Measurements from ENCODE around the gene MRPL43. TPM values are rescaled to one million over a fixed set of nuclear protein-coding genes. Genes with fewer than 3 reads are reported as not detected.

MRPL43 gene
- total RNA-seq, 2 experiments from 2014 or later: 55.1 to 57.1 TPM

GRCh38 chr10:101003639-101004206, 16.4 kb upstream of the MRPL43 start:
- POLR2A ChIA-PET: no interaction called here
- peaks cover 3% of the 10 kb centered on the region for H3K4me1 Mint-ChIP-seq
- no peaks in the 10 kb centered on the region for H3K27me3 Mint-ChIP-seq
- no peak overlapping the region for H3K4me3 Mint-ChIP-seq
- ATAC-seq (ENCODE audit: low read depth) (no peak), DNase-seq (no peak)
- peaks cover 3% of the 10 kb centered on the region for H3K36me3 Mint-ChIP-seq
- no peak overlapping the region for H3K27ac Mint-ChIP-seq
- no peaks in the 10 kb centered on the region for H3K9me3 Mint-ChIP-seq

- Mint-ChIP-seq H3K27ac (no peak overlapping the region), H3K4me1 (peaks cover 10% of the 10 kb centered on the region), H3K9me3 (no peaks in the 10 kb centered on the region), H3K27me3 (no peaks in the 10 kb centered on the region), H3K36me3 (peaks cover 3% of the 10 kb centered on the region), H3K4me3 (no peak overlapping the region)
- POLR2A ChIA-PET: no interaction called here
- DNase-seq: no peak
- ATAC-seq (ENCODE audit: low read depth): no peak
Observed at GRCh38 chr10:101002456-101002855, 15.2 kb upstream of the MRPL43 start.

GRCh38 chr10:101001659-101002035, 14.3 kb upstream of the MRPL43 start:
- POLR2A ChIA-PET: no interaction called here

GRCh38 chr10:101000915-101001658, 13.8 kb upstream of the MRPL43 start:
- H3K36me3 Mint-ChIP-seq: peaks cover 3% of the 10 kb centered on the region
- DNase-seq (no peak), ATAC-seq (ENCODE audit: low read depth) (no peak)
- no peaks in the 10 kb centered on the region for H3K27me3 Mint-ChIP-seq
- H3K9me3 Mint-ChIP-seq: no peaks in the 10 kb centered on the region
- POLR2A ChIA-PET: no interaction called here
- H3K27ac Mint-ChIP-seq: peak overlapping the region; percentile 22
- H3K4me1 Mint-ChIP-seq: peaks cover 17% of the 10 kb centered on the region
- H3K4me3 Mint-ChIP-seq: peak overlapping the region; percentile 52

More at GRCh38 chr10:101001659-101002035, 14.3 kb upstream of the MRPL43 start:
- H3K4me3 Mint-ChIP-seq: no peak overlapping the region
- H3K27me3 Mint-ChIP-seq: no peaks in the 10 kb centered on the region
- peaks cover 11% of the 10 kb centered on the region for H3K4me1 Mint-ChIP-seq
- H3K9me3 Mint-ChIP-seq: no peaks in the 10 kb centered on the region
- DNase-seq (no peak), ATAC-seq (ENCODE audit: low read depth) (no peak)
- peaks cover 3% of the 10 kb centered on the region for H3K36me3 Mint-ChIP-seq
- H3K27ac Mint-ChIP-seq: no peak overlapping the region

- DNase-seq: no peak
- ATAC-seq (ENCODE audit: low read depth): no peak
- H3K9me3 Mint-ChIP-seq: no peaks in the 10 kb centered on the region
- H3K4me3 Mint-ChIP-seq: peak overlapping the region; percentile 72
- H3K27ac Mint-ChIP-seq: peak overlapping the region; percentile 4
- H3K27me3 Mint-ChIP-seq: no peaks in the 10 kb centered on the region
- H3K4me1 Mint-ChIP-seq: peaks cover 19% of the 10 kb centered on the region
- POLR2A ChIA-PET: no interaction called here
- H3K36me3 Mint-ChIP-seq: peaks cover 3% of the 10 kb centered on the region
Observed at GRCh38 chr10:101000127-101000914, 13.0 kb upstream of the MRPL43 start.

- Mint-ChIP-seq H3K27ac (peak within 1 kb of the TSS; percentile 94), H3K4me3 (peak within 1 kb of the TSS; percentile 88), H3K36me3 (peaks cover 3% of the 10 kb centered on the region), H3K9me3 (no peaks in the 10 kb centered on the region), H3K4me1 (peaks cover 19% of the 10 kb centered on the region), H3K27me3 (no peaks in the 10 kb centered on the region)
- ATAC-seq (ENCODE audit: low read depth): no peak
- POLR2A ChIA-PET: interaction anchor here (3.8 kb wide), 1 partner anchor 13 kb away, joined by 36 read pairs; the partner anchor contains the start of genes MRPL43 and TWNK
- DNase-seq: no peak
Observed at GRCh38 chr10:100999742-101000126, 12.4 kb upstream of the MRPL43 start, which contains the start of gene LZTS2. Gene LZTS2 (plus strand): TSS chr10:100999808. CDS start chr10:101002539, 2,731 bp downstream.

- H3K4me1 Mint-ChIP-seq: peaks cover 19% of the 10 kb centered on the region
- peak; percentile 61 for ATAC-seq (ENCODE audit: low read depth)
- H3K9me3 Mint-ChIP-seq: no peaks in the 10 kb centered on the region
- H3K4me3 Mint-ChIP-seq: peak overlapping the region; percentile 88
- POLR2A ChIA-PET: interaction anchor here (1.1 to 3.8 kb wide), 2 partner anchors 12 to 19 kb away, joined by 6 to 36 read pairs; partner anchors contain the start of genes MRPL43 and TWNK
- peaks cover 3% of the 10 kb centered on the region for H3K36me3 Mint-ChIP-seq
- H3K27me3 Mint-ChIP-seq: no peaks in the 10 kb centered on the region
- DNase-seq: peak; percentile 92
- H3K27ac Mint-ChIP-seq: peak overlapping the region; percentile 94
Observed at GRCh38 chr10:100998991-100999741, 11.9 kb upstream of the MRPL43 start.

- Mint-ChIP-seq H3K27me3 (no peaks in the 10 kb centered on the region), H3K9me3 (no peaks in the 10 kb centered on the region), H3K4me1 (peaks cover 19% of the 10 kb centered on the region), H3K4me3 (peak overlapping the region; percentile 88), H3K27ac (peak overlapping the region; percentile 94), H3K36me3 (peaks cover 3% of the 10 kb centered on the region)
- POLR2A ChIA-PET: interaction anchor here (0.6 to 3.8 kb wide), 9 partner anchors 11 to 817 kb away, joined by 3 to 36 read pairs (median 6); partner anchors contain the start of genes MRPL43, PDZD7, SFXN3 and TWNK
- DNase-seq (peak; percentile 77), ATAC-seq (ENCODE audit: low read depth) (peak; percentile 23)
Observed at GRCh38 chr10:100998183-100998990, 11.1 kb upstream of the MRPL43 start.

- H3K4me3 Mint-ChIP-seq: peak overlapping the region; percentile 88
- ATAC-seq (ENCODE audit: low read depth) (peak; percentile 51), DNase-seq (peak; percentile 89)
- POLR2A ChIA-PET: interaction anchor here (0.5 to 3.8 kb wide), 12 partner anchors 10 to 818 kb away, joined by 3 to 36 read pairs (median 4); partner anchors contain the start of genes MRPL43, PDZD7, SFXN3 and TWNK
- H3K9me3 Mint-ChIP-seq: no peaks in the 10 kb centered on the region
- H3K4me1 Mint-ChIP-seq: peaks cover 19% of the 10 kb centered on the region
- peaks cover 5% of the 10 kb centered on the region for H3K36me3 Mint-ChIP-seq
- peak overlapping the region; percentile 94 for H3K27ac Mint-ChIP-seq
- no peaks in the 10 kb centered on the region for H3K27me3 Mint-ChIP-seq
Observed at GRCh38 chr10:100997360-100998182, 10.3 kb upstream of the MRPL43 start.

GRCh38 chr10:100996678-100997359, 9.5 kb upstream of the MRPL43 start:
- DNase-seq (peak; percentile 74), ATAC-seq (ENCODE audit: low read depth) (peak; percentile 7)
- peak overlapping the region; percentile 92 for H3K27ac Mint-ChIP-seq
- peaks cover 5% of the 10 kb centered on the region for H3K36me3 Mint-ChIP-seq
- POLR2A ChIA-PET: interaction anchor here (0.5 to 3.8 kb wide), 8 partner anchors 10 to 85 kb away, joined by 3 to 36 read pairs (median 4); partner anchors contain the start of genes MRPL43, PDZD7, SFXN3 and TWNK
- peak overlapping the region; percentile 88 for H3K4me3 Mint-ChIP-seq
- H3K27me3 Mint-ChIP-seq: no peaks in the 10 kb centered on the region
- peaks cover 20% of the 10 kb centered on the region for H3K4me1 Mint-ChIP-seq
- no peaks in the 10 kb centered on the region for H3K9me3 Mint-ChIP-seq

- Mint-ChIP-seq H3K9me3 (no peaks in the 10 kb centered on the region), H3K27ac (no peak overlapping the region), H3K4me3 (no peak overlapping the region), H3K27me3 (no peaks in the 10 kb centered on the region), H3K36me3 (peaks cover 16% of the 10 kb centered on the region), H3K4me1 (peaks cover 22% of the 10 kb centered on the region)
- ATAC-seq (ENCODE audit: low read depth): no peak
- POLR2A ChIA-PET: no interaction called here
- DNase-seq: no peak
Observed at GRCh38 chr10:100995181-100995580, 7.9 kb upstream of the MRPL43 start.

Data from activated naive CD8-positive, alpha-beta T cell treated with anti-CD3 and anti-CD28 coated beads, Interleukin-2, amount 10 ng/mL, durations not matched to agents 7 days and 5 days (primary cell).